ENCODE data around the gene TTC27. TPM values are rescaled to one million over a fixed set of nuclear protein-coding genes. Genes with fewer than 3 reads are reported as not detected.
"Not testable (repeated sequence)": the region's sequence is repeated elsewhere in the genome, so short reads cannot be mapped to it uniquely, and the experiment has no call there.

TTC27 gene
- total RNA-seq, 1 donor from 2014 or later: 10.3 TPM

GRCh38 chr2:32719430-32719829 lies 91.6 kb downstream of the TTC27 start:
- no peak overlapping the region for H3K4me3 ChIP-seq
- H3K27me3 ChIP-seq: no peaks in the 10 kb centered on the region
- no peak for DNase-seq
- TF ChIP-seq CTCF (IDR thresholded peaks at IDR 0.05): no peak
- peaks cover 6% of the 10 kb centered on the region for H3K4me1 ChIP-seq
- no peaks in the 10 kb centered on the region for H3K36me3 ChIP-seq
- ATAC-seq: no peak
- no peak overlapping the region for H3K27ac ChIP-seq
- intact Hi-C loops (cut with DNase I): no loop called here
- no peaks in the 10 kb centered on the region for H3K9me3 ChIP-seq

- no peak for DNase-seq
- no peak for ATAC-seq
- intact Hi-C loops (cut with DNase I): no loop called here
- Histone ChIP-seq H3K36me3 (no peaks in the 10 kb centered on the region), H3K4me3 (no peak overlapping the region), H3K27me3 (no peaks in the 10 kb centered on the region), H3K27ac (no peak overlapping the region), H3K9me3 (no peaks in the 10 kb centered on the region), H3K4me1 (peaks cover 6% of the 10 kb centered on the region)
- TF ChIP-seq CTCF (IDR thresholded peaks at IDR 0.05): no peak
Measured at GRCh38 chr2:32719933-32720716, 92.3 kb downstream of the TTC27 start.

GRCh38 chr2:32720771-32721170 lies 92.9 kb downstream of the TTC27 start:
- H3K27ac ChIP-seq: no peak overlapping the region
- intact Hi-C loops (cut with DNase I): no loop called here

GRCh38 chr2:32721376-32721775 lies 93.5 kb downstream of the TTC27 start:
- Histone ChIP-seq H3K27ac (no peak overlapping the region), H3K4me1 (peaks cover 6% of the 10 kb centered on the region), H3K4me3 (no peak overlapping the region), H3K36me3 (no peaks in the 10 kb centered on the region), H3K9me3 (no peaks in the 10 kb centered on the region), H3K27me3 (no peaks in the 10 kb centered on the region)
- no peak for DNase-seq
- TF ChIP-seq CTCF (IDR thresholded peaks at IDR 0.05): no peak
- ATAC-seq: no peak
- intact Hi-C loops (cut with DNase I): no loop called here

More at GRCh38 chr2:32720771-32721170, 92.9 kb downstream of the TTC27 start:
- no peaks in the 10 kb centered on the region for H3K9me3 ChIP-seq
- no peaks in the 10 kb centered on the region for H3K36me3 ChIP-seq
- TF ChIP-seq CTCF (IDR thresholded peaks at IDR 0.05): no peak
- H3K4me1 ChIP-seq: peaks cover 6% of the 10 kb centered on the region
- no peak overlapping the region for H3K4me3 ChIP-seq
- DNase-seq (no peak), ATAC-seq (no peak)
- no peaks in the 10 kb centered on the region for H3K27me3 ChIP-seq

- Histone ChIP-seq H3K4me1 (peaks cover 6% of the 10 kb centered on the region), H3K4me3 (no peak overlapping the region), H3K27ac (no peak overlapping the region), H3K9me3 (no peaks in the 10 kb centered on the region), H3K36me3 (no peaks in the 10 kb centered on the region), H3K27me3 (no peaks in the 10 kb centered on the region)
- no peak for TF ChIP-seq CTCF (IDR thresholded peaks at IDR 0.05)
- ATAC-seq (no peak), DNase-seq (no peak)
- intact Hi-C loops (cut with DNase I): no loop called here
Measured at GRCh38 chr2:32723467-32724079, 95.7 kb downstream of the TTC27 start.

GRCh38 chr2:32726678-32727077 lies 98.8 kb downstream of the TTC27 start:
- H3K27me3 ChIP-seq; H3K9me3 ChIP-seq; ATAC-seq; H3K36me3 ChIP-seq; H3K4me3 ChIP-seq; H3K27ac ChIP-seq; H3K4me1 ChIP-seq; intact Hi-C loops (cut with DNase I); DNase-seq: not testable (repeated sequence)
